ENCODE results near the gene CERS5.
A peak's percentile ranks its signal among the peaks of the same experiment; 100 is the strongest.

CERS5 gene

DNA sequence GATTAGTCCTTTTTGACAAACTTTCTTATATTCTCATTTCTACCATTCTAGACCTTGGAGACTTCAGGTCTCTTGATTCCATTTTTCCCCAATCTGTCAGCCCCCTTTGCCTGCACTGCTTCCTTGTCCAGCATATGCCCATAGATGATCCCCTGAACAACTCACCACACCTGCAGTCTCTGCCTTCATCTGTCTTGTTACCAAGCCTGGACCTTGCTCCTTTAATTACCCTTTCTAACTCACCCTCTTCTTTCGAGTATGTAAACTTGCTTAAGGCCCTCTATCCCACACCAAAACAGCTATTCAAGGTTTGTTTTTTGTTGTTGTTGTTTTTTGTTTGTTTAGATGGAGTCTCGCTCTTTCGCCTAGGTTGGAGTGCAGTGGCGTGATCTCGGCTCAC lies 45.5 kb downstream of the CERS5 start:
- no peak for DNase-seq

GRCh38 chr12:50120953-50121352 lies 46.2 kb downstream of the CERS5 start:
- DNase-seq: no peak

DNA sequence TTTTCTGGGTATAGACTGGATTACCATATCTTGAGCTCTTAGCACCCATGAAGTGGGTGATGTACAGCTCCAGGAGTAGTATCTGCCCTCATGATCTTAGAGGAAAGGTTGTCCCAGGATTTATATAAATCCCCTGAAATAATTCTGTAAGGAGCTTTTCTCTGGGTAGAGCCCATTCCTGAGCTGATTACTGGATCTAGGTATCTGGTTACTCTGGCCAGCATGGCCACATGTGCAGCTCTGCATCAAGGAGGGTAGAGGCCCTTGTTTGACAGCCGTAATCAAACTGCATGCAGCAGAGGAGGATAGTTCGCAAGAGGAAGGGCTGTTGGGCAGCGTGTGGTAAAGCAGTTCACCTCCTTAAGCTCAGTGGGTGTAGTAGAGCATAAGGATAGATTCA lies 46.6 kb downstream of the CERS5 start:
- DNase-seq: no peak

DNA sequence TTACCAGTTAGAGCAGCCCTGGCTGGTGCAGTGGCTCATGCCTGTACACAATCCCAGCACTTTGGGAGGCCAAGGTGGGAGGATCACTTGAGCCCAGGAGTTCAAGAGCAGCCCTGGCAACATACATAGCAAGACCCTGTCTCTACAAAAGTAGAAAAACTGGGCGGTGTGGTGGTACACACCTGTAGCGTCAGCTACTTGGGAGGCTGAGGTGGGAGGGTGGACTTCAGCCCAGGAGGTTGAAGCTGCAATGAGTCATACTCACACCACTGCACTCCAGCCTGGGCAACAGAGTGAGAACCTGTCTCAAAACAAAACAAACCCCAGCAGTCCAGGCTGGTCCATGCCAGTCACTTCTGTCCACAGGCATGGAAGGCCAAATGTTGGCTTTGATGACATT lies 47.8 kb downstream of the CERS5 start:
- DNase-seq: no peak

DNA sequence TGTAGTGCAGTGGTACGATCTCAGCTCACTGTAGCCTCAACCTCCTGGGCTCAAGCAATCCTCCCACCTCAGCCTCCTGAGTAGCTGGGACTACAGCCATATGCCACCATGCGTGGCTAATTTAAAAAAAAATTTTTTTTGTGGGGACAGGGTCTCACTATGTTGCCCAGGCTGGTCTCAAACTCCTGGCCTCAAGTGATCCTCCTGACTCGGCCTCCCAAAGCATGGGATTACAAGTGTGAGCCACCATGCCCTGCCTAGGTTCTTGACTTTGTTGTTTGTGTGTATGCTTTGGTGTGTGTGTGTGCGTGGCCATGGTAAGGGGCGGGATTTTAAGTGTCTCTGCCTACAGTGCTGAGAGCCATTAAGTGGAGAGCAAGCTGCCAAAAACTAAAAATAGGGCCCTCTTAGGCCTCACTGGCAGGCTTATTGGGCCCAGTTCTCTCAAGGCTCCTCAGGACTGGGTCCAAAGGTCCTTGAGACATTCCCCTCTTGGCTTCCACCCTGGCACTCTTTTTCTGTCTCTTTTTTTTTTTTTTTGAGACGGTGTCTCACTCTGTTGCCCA lies 50.0 kb downstream of the CERS5 start:
- DNase-seq: no peak

DNA sequence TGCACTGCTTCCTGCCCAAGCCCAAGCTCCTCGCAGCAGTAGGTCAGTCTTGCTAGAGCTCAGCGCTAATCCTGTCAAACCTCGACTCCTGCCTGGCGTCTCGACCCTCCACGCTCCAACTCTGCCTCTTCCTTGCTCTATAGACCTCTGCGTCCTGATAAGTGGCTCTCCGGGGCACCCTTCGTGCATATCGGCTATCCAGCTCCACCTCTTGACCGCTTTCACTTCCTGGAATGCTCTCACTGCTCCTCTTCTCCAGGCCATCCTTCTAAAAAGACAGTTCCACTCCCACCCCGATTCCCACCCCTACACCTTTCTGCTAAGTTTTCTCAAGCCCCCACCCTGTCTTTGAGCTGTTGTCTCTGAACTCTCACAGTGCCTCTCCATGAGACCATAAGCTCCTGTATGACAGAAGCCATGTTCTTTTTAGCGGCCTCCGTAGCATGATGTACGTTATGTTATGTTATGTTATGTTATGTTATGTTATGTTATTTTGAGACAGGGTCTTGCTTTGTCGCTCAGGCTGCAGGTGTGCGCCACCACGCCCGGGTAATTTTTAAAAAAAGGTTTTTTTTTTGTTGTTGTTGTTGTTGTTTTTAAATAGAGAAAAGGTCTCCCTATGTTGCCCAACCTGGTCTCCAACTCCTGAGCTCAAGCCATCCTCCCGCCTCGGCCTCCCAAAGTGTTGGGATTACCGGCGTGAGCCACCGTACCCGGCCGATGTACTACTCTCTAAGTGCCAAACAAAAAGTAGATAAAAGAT lies 54.5 kb downstream of the CERS5 start:
- DNase-seq: no peak

DNA sequence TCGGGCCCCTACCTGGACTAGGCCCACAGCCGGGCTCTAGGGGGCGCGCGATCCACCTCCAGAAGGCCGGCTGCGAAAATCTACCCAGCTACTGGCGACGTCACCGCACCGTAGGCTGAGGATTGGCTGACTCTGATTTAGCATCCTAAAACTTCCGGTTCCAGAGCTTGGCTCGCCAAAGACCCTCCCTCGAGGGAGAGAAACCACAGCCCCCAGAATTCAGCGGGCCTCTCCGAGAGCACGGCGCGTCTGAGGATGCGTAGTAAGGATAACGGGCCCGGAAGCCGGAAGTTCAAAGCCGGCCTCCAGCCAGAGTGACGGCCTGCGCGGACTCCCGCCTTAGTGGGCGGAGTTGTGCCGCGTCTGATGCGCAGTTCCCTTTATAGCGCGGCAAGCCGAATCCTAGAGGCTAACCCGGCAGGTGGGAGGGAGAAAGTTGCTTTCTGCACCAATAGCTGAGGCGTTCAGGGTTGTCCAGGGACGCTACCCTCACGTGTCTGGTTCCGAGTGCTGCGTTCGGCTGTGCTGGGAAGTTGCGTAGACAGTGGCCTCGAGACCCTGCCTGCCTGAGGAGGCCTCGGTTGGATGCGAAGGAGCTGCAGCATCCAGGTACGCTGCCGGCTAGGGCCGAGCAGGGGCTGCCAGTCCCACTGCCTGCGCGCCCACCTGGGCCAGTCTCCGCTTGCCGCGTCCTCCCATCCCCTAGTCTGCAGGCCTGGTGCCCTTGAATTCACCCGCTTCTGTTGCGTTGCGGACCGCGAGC lies 55.3 kb downstream of the CERS5 start, which contains the start of gene COX14:
Gene COX14 (plus strand): TSS at position 544 of the 763 bp plus-strand sequence. CDS start 7,808 bp downstream, outside the sequence.
- peak; percentile 100 for DNase-seq

GRCh38 chr12:50111395-50111692 lies 55.8 kb downstream of the CERS5 start:
- DNase-seq: no peak

- DNase-seq: peak; percentile 51
Measured at GRCh38 chr12:50110762-50111351, 56.3 kb downstream of the CERS5 start.

DNA sequence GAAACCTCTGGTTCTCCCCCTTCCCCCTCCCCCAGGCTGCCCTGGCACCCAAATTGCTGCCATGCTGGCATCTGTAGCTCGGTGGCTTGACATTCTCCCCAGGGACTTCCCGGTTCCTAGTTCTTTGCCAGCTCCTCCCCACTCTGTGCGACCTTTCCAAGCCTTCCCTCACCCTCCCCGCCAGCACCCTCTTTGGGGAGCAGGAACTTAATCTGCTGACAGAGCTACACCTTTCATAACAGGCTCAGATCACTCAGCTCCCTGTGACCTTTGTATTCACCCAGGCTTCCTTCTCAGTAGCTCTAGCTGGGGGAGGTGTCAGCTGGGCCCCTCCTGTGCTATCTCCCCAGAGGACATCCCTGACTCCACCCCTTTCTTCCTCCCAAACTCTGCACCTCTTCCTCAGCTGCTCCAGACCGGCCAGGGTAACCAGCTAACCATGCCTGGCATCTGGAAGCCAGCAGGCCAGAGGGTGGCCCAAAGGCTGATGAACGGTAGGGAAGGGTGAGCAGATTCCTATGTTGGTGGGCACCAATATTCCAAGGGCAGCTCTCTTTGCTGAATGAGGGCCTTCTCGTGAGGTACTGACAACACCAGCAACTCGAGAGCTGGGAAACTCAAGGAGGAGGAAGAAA lies 56.9 kb downstream of the CERS5 start:
- no peak for DNase-seq

- no peak for DNase-seq
Measured at GRCh38 chr12:50109319-50109718, 57.9 kb downstream of the CERS5 start.

DNA sequence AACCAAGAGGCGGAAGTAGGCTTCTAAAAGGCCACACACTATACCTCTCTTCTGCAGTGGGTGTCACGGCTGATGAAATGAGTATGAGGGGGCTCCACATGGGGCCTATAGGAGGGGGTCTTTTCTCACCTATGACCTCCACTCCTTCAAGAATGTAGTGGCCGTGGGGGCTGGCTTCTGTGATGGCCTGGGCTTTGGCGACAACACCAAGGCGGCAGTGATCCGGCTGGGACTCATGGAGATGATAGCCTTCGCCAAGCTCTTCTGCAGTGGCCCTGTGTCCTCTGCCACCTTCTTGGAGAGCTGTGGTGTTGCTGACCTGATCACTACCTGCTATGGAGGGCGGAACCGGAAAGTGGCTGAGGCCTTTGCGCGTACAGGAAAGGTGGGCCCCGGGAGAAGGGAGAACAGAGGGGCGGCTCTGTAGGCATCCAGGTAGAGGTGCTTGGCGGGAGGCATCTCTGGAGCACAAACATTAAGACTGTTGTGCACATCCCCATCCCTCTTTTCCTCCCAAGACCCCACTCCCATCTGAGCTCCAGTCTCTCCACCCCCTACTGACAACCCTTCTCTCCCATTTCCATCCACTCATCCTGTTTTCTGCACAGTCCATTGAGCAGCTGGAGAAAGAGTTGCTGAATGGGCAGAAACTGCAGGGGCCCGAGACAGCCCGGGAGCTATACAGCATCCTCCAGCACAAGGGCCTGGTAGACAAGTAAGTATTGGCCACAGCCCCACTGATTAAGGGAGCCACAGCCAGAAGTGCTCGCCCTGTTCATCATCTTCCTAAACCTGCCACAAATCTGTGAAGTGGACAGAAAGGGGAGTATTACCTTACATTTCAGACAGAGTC lies 59.5 kb downstream of the CERS5 start:
- no peak for DNase-seq

DNA sequence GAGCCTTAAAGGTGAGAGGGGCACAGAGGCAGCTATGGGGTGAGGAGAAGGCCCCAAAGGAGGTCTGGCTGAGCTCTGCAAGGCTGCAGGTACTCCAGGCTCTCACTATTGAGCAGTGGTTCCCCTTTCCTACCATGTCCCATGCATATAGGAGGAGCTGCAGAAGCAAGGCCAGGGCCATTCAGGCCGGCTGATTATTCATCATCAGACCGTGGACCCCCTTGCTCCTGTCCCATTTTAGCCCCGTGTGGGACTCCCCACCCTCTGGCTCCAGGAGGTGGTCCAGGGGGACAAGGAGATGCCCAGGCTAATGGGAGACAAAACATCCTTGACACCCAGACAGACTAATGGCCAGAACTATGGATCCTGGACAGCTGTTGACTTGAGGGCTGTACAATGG lies 60.3 kb downstream of the CERS5 start:
- DNase-seq: no peak

DNA sequence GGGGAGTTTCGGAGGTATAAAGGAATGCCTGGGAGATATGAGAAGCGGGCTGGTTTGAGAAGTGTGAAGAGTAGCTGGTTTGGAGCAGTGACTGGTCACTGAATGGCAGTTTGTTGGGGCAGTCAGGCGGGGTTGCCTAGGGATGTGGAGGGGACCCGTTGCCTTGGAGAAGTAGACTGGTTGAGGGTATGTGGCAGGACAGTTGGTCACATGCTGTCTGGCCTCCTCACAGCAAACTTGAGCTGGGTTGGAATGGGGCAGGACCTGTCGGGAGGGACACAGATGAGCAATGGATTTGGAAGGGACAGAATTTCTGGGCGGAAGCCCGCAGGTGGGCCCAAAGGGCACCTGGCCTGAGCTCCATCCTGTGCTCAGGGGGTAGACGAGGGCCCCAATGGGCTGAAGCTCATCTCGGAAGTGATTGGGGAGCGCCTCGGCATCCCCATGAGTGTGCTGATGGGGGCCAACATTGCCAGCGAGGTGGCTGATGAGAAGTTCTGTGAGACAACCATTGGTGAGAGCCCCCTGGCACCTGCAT lies 61.2 kb downstream of the CERS5 start:
- no peak for DNase-seq

DNA sequence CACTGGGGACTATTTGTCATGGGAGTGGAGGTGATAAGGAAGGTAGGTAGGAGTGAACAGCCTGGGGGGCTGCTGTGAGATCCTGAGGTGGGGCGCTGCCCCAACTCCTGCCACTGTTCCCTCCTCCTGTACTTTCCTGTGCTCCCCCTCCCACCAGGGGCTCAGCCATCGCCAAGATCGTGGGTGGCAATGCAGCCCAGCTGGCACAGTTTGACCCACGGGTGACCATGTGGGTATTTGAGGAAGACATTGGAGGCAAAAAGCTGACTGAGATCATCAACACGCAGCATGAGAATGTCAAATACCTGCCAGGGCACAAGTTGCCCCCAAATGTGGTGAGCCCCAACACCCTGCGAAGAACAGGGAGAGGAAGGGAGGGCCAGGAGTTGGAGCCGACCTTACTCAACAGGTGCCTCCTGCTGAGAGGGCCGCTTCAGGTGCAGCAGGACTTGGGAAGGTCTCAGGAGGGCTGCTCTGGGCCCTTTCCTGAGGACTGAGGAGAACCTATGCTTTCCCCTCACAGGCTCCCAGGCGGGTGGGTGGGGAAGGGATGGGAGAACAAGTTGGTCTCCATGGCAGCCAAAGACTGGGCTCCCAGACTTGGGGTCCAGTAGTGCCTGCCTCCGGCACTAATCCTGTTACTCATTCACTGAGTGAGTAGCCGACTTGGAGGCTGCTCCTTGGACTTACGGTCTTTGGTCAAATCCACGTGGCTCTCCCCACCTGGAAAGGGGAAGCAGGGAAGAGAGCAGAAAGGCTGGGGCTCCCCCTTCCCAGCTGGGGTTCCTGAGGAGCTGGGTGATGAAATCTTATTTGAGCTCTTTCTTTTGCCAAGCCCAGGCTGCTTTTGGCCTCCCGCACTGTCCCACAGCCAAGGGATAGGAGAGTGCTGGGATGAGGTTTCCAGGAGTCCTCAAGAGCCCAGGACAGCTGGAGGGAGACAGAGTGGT lies 62.5 kb downstream of the CERS5 start:
- peak; percentile 47 for DNase-seq

DNA sequence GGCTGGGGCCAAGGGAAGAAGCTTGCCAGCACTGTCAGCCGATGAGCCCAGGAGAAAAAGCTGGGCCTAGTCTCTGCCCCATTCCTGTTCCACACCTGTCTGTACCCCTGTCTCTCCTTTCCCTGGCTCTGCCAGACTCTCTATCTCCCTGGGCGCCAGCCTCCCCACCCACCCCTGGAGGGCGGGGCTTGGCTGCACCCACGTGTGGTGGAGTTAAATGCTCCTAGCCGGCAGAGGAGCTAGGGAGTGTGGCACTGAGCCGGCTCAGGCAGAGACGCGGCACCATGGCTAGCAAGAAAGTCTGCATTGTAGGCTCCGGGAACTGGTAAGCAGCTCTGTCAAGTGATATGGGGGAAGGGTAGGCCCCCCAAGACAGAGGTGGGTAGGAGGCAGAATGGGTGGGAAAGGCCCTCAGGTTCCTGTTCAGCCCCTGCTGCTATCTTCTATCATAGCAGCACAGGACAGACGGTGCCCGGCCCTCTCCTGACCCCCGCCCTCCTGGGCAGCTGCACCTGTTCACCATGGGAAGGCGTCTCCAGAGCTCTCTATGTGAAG lies 63.3 kb downstream of the CERS5 start, which contains the start of gene GPD1:
Gene GPD1 (plus strand): TSS at position 242 of the 555 bp plus-strand sequence. CDS start 43 bp downstream, at position 285.
- DNase-seq: peak; percentile 51

DNA sequence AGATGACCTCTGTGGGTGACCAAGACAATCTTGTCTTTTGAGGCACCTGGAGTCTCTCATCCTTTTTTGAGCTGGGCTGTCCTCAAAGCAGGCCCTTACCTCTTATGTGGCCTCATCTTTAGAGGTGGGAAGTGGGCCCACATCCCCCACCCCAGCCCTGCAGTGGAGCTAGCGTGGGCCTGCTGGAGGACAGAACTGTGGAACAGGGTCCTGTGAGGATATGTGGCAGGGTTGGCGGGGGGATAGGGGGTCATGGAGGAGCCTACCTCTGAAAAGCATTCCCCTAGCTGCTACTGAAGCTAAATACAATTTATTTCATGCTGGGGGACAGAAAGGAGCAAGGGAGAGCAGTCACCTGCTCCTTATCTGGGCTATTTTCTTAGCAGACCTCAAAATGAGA lies 63.8 kb downstream of the CERS5 start:
- no peak for DNase-seq

DNA sequence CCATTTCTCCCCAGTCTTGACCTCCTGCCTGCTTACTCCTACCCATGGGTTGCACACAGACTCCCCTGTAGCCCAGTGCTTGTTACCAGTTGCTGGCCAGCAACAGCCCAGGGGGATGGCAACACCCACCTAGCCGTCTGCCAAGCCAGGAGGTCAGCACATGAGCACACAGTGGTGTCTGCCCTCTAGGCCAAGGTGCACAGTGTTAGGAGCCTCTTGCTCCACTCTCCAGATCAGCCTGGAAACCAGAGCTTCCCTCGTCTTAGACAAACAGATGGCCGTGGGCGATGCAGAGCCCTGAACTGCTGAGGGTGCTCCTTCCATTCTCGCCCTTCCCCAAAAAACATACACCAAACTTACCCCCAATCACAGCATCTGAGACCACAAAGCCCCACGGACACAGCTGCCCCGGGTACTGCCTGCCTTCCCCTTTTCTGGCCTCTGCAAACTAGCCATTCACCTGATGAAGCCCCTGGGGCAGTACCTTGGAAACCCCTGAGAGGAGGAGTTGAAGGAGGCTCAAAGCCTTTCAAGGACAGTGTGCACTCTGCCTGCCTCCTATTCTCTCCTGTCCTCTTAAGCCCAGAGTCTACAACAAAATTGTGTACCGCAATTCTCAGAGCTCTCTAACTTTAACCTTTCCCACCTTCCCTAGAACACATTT lies 64.4 kb downstream of the CERS5 start:
- DNase-seq: no peak

DNA sequence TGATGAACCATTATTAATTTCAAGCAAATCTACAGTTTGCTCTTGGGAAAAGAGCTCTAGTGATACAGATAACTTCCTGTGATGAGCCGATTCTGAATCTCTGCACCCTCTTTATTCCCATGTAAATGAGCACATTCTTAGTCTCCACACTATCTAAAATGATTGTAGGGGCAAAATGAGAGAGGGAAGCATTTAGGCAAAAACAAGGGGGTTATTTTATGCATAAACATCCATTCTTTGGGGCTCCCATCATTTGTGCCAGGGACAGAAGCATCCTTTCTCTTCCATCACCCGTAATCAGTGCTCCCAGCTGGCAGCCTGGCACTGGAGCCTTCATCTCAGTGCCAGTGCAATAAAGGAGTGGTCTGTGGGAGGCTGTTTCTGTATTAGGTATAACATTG lies 65.0 kb downstream of the CERS5 start:
- no peak for DNase-seq

DNA sequence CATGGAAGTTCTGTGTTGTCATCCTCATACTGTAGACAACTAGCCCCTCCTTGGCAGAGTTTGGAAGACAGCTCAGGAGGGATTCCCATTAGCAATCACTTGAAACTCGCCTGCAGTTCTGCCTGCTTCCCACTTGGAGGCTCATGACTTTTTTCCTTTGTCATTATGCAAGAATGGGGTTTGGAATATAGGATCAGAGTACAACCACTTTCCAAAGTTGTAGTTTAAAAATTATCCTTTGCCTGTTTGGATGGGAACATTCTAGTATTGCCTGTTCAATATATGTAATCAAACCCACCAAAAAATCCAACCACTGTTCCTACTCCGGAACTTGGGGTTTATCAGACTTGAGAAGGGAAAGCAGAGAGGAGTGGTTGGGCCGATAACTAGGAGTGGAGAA lies 65.5 kb downstream of the CERS5 start:
- DNase-seq: peak; percentile 45
